Measurements from ENCODE around the gene MAGEA4.
A peak's percentile ranks its signal among the peaks of the same experiment; 100 is the strongest.

Gene MAGEA4

DNA sequence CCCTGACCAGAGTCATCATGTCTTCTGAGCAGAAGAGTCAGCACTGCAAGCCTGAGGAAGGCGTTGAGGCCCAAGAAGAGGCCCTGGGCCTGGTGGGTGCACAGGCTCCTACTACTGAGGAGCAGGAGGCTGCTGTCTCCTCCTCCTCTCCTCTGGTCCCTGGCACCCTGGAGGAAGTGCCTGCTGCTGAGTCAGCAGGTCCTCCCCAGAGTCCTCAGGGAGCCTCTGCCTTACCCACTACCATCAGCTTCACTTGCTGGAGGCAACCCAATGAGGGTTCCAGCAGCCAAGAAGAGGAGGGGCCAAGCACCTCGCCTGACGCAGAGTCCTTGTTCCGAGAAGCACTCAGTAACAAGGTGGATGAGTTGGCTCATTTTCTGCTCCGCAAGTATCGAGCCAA, 11.0 kb downstream of the MAGEA4 start:
- DNase-seq = no peak

DNA sequence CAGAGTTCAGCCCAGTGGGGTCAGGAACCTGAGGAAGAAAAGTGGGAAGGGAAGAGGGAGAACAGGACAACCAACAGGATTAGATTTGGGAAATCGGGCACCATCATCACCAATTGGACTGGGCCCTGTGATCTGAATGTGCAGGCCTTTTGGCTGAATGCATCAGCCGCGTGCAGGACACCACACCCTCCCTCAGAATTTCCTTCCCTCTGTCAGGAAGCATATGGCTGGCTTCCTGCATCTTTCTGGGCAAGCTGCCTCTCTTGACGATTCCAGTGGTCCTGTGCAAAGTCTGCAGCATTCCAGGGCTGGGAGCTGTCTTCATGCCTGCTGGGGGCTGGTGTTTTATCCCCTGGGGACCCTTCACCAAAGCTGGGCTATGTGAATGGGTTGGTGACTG, 16.4 kb downstream of the MAGEA4 start:
- no peak for DNase-seq

DNA sequence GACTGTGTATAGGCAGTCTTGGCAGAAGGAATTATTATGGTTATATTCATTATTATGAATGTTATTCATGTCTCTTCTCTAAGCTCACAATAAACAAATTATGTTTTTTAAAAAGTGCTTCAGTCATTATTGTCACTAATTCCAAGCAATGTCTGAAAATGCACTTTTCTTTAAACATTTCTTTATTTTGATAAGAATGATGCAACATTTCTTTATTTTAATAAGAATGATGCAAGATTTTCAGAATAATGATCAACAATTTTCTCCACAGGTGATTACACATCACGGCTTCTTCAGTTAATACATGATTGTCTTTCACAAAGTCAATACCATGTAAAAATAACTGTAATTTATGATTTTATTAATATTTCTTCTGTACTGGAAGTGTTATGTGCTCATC, 22.7 kb downstream of the MAGEA4 start:
- DNase-seq = no peak

DNA sequence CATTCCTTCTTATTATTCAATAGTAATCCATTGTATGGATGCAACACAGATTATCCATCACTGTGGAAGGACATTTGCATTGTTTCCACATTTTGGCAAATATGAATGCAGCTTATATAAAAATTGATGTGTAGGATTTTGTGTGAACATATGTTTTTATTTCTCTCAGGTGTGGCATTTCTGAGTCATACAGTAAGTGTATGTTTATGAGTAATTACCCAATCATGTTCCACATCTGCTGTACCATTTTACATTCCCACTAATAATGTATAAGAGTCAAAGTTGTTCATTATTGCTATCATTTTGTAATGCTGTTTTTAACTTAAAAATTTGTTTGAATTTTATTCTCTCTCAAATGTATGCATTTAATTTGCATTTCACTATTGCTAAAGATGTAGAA, 25.5 kb downstream of the MAGEA4 start:
- DNase-seq = no peak

DNA sequence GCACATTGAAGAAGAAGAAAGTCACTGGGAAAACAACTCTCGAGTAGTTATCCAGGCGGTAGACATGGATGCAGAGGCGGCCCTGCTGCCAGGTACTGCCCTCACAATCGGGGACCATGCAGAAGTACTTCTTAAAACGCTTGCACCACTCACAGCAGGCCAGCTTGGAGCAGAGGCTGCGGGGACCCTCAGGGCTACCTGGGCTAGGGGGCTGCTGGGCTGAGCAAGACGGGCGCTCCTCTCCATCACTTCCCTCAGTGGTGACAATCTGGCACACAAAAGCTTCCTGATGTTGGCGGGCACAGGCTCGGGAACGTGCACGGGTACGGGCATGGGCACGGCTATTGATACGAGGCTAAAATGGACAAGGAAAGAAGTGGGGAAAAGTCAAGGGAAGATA, 42.0 kb downstream of the MAGEA4 start:
- no peak for DNase-seq

DNA sequence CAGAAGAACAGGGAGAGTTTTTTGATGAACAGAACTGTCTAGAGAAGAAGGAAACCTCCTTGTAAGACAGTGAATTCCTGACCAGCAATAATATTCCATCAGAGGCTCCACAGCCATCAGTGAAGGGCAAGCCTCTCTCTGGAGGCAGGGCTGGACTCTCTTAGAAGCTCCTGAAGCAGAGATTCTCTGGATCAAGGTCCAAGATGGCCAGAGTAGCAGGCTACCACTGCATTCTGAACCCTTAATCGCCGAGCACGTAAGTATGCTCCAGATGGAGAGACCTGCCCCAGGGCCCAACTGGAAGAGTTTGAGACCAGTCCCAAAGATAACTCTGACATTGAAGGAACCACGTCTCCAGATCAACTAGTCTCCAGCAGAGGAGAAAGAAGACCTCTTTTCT, 45.4 kb downstream of the MAGEA4 start:
- no peak for DNase-seq

DNA sequence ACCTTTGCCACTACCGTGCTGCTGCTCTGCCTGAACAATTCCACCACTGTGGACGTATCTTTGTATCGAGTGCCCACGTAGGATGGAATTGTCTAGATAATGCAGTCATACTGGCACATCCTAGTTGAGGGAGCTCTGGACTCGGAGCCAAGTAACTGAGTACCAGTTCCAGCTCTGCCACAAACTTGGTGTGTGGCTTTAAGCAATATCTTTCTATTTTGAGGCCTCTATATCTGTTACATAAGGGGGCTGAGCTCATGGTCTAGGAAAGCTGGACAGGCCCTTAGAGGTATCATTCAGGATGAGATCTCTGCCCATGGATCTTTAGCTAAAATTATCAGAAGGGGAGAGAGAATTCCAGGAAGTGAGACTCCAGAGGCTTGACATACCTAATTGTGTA, 49.3 kb downstream of the MAGEA4 start:
- DNase-seq = no peak

DNA sequence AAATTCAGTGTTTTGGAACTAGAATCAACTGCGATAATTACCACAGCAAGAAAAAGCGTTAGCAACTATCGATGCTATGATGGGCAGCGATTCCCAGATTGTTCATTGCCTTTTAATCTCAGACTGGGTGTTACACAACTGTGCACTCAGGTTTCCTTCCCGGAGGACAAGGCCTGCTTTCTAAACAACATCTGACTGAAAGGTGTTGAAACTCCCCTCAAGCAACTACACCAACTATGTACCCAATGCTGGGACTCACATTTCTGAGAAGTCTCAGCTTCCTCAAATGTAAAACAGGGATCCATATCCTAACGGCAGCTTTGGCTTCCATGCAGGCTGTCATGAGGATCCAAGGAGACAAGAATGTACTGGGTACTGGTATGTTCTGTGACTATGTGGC, 53.5 kb downstream of the MAGEA4 start:
- DNase-seq = no peak

DNA sequence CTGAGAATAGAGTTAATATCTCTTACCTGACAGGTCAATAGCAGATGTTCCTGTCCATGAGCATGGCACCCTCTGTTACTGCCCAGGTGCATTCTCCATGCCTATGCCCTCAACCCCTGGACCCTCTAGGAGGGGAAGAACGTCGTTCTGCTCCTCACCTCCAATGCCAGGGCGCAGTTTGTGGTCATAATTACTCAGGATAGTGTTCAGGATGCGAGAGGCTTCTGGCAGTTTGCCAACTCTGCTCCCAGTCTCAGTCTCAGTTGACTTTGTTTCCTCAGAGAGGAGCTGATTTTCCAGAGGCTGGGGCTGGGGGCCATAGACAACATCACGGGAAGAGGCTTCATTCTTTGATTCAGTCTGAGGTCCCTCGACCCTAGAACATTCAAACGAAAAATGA, 57.3 kb downstream of the MAGEA4 start:
- peak in 1 of 56 donors; percentile 0 for DNase-seq

DNA sequence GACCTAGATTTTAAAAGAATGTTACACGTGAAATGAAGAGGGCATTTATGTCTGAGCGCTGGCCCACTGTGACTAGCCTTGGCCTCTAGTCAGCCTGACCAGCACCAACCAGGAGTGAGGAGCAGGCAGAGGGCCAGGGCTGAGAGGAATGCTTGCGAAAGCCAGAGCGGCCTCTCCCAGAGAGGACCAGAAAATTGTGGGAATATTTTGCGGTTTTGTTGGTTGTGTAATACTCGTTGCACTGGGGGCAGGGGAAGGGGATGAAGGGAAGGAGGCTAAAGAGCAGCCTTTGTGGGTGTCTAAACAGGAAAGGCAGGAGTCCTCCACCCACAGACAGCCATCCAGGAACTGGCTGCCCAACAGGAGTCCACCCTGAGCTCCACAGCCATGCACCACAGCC, 58.0 kb downstream of the MAGEA4 start:
- peak in 3 of 56 donors; percentile 1 to 9 (median 3) for DNase-seq

DNA sequence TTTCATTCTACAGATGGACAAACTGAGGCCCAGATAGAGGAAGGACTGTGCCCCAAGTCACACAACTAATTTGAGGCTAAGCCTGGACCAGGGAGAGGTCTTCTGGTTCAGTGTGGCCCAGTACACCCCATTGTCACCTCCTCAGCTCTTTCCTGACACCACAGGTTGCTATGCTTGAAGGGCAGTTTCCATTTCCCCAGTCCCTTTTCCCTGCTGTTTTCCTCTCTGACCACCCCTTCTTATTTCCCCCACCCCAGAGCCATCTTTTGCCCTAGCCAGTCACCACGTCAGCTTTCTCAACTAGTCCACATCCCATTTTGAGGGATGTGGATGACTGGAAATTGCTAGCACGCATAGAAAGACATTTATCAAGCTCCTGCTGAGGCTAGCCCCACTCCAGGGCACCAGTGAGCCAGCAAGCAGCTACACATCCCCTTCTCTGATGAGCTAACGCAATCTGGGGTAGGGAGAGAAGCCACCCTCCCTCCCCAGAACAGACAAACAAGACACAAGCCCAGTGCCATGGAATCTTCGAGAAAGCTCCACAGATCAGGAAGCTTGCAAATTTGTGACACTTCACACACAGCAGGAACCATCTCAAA, 60.5 kb downstream of the MAGEA4 start:
- DNase-seq = no peak

DNA sequence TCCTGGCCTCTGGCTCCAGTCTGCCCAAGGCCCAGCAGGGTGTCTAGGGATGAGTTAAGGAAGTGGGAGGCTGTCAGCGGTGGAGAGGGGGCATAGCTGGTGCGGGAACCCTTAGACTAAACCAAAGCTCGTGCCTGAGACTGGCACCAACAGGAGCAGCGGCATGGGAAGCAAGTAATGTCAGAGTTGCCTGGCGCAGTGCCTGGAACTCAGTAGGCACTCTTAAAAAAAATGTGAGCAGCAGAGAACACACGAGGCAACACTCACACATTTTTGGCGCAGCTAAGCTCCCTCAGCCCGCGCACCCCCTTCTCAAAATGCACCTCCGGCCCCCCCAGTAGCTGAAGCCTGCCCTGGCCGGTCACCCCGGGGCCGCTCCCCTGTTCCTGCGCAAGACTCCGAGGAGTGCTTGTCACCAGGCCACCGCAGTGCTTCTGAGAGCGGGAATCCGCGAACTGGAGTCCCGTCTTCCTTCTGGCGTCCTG, 61.2 kb downstream of the MAGEA4 start:
- no peak for DNase-seq

All from nucleus accumbens (tissue), 56 donors.